Duodenal mucosa (tissue), 2 donors: Measurements from ENCODE around the gene KCTD18.

ENCODE experiments used
- H3K27ac ChIP-seq: one replicate; pipeline ENCODE4 v1.7.0; 2013; ENCODE audit warnings: low read depth, low read length
- H3K27me3 ChIP-seq, 2 donors: one replicate each; pipeline ENCODE4 v1.7.0; 2013; ENCODE audit warnings: low read length in 2 of 2, control low read depth in 1 of 2; ENCODE audit not compliant: insufficient read depth in 2 of 2, control insufficient read depth in 1 of 2
- H3K36me3 ChIP-seq, 2 donors: one replicate each; pipeline ENCODE4 v1.7.0; 2013; ENCODE audit warnings: low read length in 2 of 2, control low read depth in 1 of 2; ENCODE audit not compliant: insufficient read depth in 2 of 2, control insufficient read depth in 1 of 2
- H3K4me1 ChIP-seq, 2 donors: one replicate each; pipeline ENCODE4 v1.7.0; 2013; ENCODE audit warnings: low read length in 2 of 2, control low read depth in 1 of 2; ENCODE audit not compliant: insufficient read depth in 2 of 2, control insufficient read depth in 1 of 2
- H3K4me3 ChIP-seq, 2 donors: one replicate each; pipeline ENCODE4 v1.7.0; 2013; ENCODE audit warnings: low read length in 2 of 2, low read depth in 1 of 2
- H3K9ac ChIP-seq, 2 donors: one replicate each; pipeline ENCODE4 v1.7.0; 2013; ENCODE audit warnings: low read length in 2 of 2, low read depth in 1 of 2
- H3K9me3 ChIP-seq, 2 donors: one replicate each; pipeline ENCODE4 v1.7.0; 2013; ENCODE audit warnings: low read length in 2 of 2, control low read depth in 1 of 2; ENCODE audit not compliant: control insufficient read depth in 1 of 2

Gene KCTD18

DNA sequence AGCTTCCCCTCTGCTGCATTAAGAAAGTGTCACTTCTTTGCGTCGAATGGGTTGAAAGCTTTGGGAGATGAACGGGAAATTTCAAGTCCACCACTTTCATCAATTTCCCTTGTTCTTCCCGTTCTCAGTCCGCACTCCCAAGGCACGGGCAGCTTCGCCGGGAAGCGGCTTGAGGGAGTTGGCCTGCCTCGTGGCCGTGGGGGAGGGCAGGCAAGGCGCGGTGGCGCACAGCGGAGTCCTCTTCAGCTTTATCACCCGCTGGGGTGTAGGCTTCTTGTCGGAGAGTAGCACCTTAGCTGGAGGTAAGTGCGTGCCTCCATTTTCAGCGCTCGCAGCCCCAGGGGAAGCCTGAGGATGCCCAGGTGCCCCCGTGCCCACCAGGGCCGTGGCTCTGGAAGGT lies 19.9 kb downstream of the KCTD18 start:
- Histone ChIP-seq H3K36me3 (peaks cover 11 to 48% of the 10 kb centered on the region in 2 donors), H3K4me3 (no peak overlapping the region), H3K4me1 (no peaks in the 10 kb centered on the region), H3K27me3 (no peaks in the 10 kb centered on the region), H3K9ac (no peak overlapping the region), H3K9me3 (no peaks in the 10 kb centered on the region), H3K27ac (no peak overlapping the region)

DNA sequence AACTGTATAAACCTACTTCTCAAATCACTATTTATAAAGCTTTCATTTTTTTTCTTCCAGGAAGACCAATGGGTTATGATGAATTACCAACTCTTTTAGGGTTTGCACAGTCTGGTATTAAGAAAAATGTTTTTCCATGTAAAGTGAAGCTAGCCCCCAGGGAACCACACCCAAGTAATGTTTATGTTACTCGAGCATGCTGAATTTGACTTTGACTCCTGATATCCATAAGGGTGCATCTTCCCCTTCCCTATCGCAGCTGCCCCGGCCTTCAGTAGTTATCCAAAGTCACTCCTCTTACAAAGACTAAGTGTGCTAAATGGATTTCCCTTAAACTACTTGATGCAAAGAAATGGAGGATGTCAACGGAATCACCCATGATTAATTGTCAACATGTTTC lies 21.7 kb downstream of the KCTD18 start:
- H3K9me3 ChIP-seq, result no peaks in the 10 kb centered on the region
- peaks cover 11 to 31% of the 10 kb centered on the region in 2 donors for H3K36me3 ChIP-seq
- H3K27me3 ChIP-seq, result no peaks in the 10 kb centered on the region
- H3K4me1 ChIP-seq, result peaks cover 0 to 9% of the 10 kb centered on the region in 2 donors
- no peak overlapping the region for H3K4me3 ChIP-seq
- H3K9ac ChIP-seq, result no peak overlapping the region
- H3K27ac ChIP-seq, result no peak overlapping the region

DNA sequence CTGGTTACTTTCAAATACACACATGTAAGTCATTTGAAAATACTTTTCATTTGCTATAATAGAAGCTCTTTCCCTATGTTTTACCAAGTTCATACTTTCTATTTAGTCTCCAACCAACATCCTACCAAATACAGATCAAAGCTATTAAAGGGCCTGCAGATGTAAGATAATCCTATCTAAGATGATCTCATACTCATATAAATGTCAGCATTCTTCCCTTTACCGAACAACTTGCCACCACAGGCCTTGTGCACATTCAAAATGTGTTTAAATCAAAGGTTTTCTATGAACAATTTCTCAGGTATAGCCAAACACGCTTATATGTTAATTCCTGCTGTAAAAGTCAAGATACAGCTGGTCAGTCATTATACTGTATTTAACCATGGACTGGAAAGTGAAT lies 23.3 kb downstream of the KCTD18 start:
- Histone ChIP-seq H3K9me3 (no peaks in the 10 kb centered on the region), H3K9ac (no peak overlapping the region), H3K4me3 (no peak overlapping the region), H3K4me1 (peaks cover 0 to 9% of the 10 kb centered on the region in 2 donors), H3K36me3 (peaks cover 11 to 20% of the 10 kb centered on the region in 2 donors), H3K27me3 (no peaks in the 10 kb centered on the region), H3K27ac (no peak overlapping the region)

DNA sequence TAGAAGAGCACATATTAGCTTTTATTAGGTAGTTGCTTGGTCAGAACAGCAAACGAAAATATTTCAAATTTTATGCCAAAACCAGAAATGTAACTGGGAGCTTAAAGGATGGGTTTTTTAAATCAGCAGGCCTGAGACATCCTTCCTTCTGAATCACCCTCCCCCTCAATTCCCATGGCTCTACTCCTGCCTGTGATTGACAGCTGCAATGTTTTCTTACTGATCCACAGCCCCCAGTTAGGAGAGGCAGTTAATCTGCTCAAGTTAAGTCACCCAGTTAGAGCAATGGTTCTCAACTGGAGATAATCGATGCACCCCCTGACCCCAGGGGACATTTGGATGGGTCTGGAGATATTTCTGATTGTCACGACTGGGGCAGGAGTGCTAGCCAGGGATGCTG lies 24.9 kb downstream of the KCTD18 start:
- no peaks in the 10 kb centered on the region for H3K27me3 ChIP-seq
- H3K9me3 ChIP-seq, result no peaks in the 10 kb centered on the region
- no peak overlapping the region for H3K27ac ChIP-seq
- peaks cover 0 to 9% of the 10 kb centered on the region in 2 donors for H3K4me1 ChIP-seq
- H3K9ac ChIP-seq, result no peak overlapping the region
- peaks cover 5 to 6% of the 10 kb centered on the region in 2 donors for H3K36me3 ChIP-seq
- no peak overlapping the region for H3K4me3 ChIP-seq

DNA sequence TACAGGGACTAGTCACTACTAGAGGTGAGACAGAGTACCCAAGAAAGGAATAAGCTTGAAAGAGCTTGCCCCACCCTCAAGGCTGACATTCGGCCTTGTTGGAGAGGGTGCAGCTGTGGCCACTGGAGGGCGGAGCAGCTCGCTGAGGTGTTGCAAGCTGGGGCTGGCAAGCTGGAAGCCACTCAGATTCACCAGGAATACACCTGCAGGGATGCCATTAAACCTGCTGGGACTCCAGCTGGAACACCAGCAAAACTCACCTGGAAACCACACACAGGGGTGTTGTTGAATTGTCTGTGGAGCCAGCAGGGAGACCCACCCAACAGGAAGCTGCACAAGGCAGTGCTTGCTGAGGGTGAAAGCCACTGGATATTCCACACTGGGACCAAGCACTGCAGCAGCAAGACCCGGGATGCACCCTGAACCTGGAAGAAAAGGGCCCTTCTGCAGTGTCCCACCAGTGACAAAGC lies 26.1 kb downstream of the KCTD18 start:
- H3K27ac ChIP-seq, result no peak overlapping the region
- H3K9ac ChIP-seq, result no peak overlapping the region
- H3K27me3 ChIP-seq, result no peaks in the 10 kb centered on the region
- peaks cover 0 to 6% of the 10 kb centered on the region in 2 donors for H3K36me3 ChIP-seq
- no peaks in the 10 kb centered on the region for H3K9me3 ChIP-seq
- H3K4me3 ChIP-seq, result no peak overlapping the region
- H3K4me1 ChIP-seq, result peaks cover 0 to 9% of the 10 kb centered on the region in 2 donors

- Histone ChIP-seq H3K27ac (no peak overlapping the region), H3K4me1 (peaks cover 0 to 9% of the 10 kb centered on the region in 2 donors), H3K9ac (no peak overlapping the region), H3K4me3 (no peak overlapping the region), H3K9me3 (no peaks in the 10 kb centered on the region), H3K36me3 (peaks cover 4 to 18% of the 10 kb centered on the region in 2 donors), H3K27me3 (no peaks in the 10 kb centered on the region)
These were observed 27.7 kb downstream of the KCTD18 start for GRCh38 chr2:200482194-200482593.

DNA sequence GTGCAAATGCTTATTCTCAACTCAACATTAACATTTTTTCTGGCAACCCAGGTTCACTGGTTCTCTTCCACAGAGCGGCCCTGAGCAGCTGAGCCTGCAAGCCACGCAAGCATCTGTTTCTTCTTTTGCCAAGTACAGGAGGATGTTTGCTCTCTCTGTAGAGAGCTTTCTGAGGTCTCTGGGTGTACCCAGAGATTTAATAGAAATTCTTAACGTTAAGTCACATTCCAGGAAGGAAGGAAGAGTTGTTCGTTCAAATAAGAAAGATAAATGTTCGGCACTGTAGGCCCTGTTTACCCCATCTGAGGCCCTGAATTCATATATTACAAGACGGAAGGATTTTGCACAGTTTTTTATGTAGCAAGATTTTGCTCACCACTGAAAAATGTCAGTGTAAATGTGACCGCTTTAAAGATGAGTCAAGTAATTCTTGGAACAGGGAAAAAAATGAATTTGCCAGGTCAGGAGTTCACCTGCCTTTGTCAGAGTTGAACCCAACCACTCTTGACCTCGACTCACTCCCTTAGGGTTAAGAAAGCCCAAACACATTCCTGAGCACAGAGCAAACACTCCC lies 30.1 kb downstream of the KCTD18 start:
- no peaks in the 10 kb centered on the region for H3K27me3 ChIP-seq
- no peak overlapping the region for H3K9ac ChIP-seq
- H3K36me3 ChIP-seq, result peaks cover 6 to 35% of the 10 kb centered on the region in 2 donors
- H3K4me1 ChIP-seq, result peaks cover 0 to 9% of the 10 kb centered on the region in 2 donors
- no peak overlapping the region for H3K4me3 ChIP-seq
- H3K27ac ChIP-seq, result no peak overlapping the region
- H3K9me3 ChIP-seq, result no peaks in the 10 kb centered on the region

- Histone ChIP-seq H3K27ac (no peak overlapping the region), H3K4me3 (no peak overlapping the region), H3K27me3 (no peaks in the 10 kb centered on the region), H3K9ac (no peak overlapping the region), H3K36me3 (peaks cover 15 to 48% of the 10 kb centered on the region in 2 donors), H3K9me3 (no peaks in the 10 kb centered on the region), H3K4me1 (no peaks in the 10 kb centered on the region)
These were observed 32.2 kb downstream of the KCTD18 start for GRCh38 chr2:200477667-200478131.

GRCh38 chr2:200476836-200477235 lies 33.0 kb downstream of the KCTD18 start:
- no peaks in the 10 kb centered on the region for H3K4me1 ChIP-seq
- H3K9ac ChIP-seq, result no peak overlapping the region
- peaks cover 21 to 55% of the 10 kb centered on the region in 2 donors for H3K36me3 ChIP-seq
- no peaks in the 10 kb centered on the region for H3K9me3 ChIP-seq
- H3K27ac ChIP-seq, result no peak overlapping the region
- no peak overlapping the region for H3K4me3 ChIP-seq
- no peaks in the 10 kb centered on the region for H3K27me3 ChIP-seq

DNA sequence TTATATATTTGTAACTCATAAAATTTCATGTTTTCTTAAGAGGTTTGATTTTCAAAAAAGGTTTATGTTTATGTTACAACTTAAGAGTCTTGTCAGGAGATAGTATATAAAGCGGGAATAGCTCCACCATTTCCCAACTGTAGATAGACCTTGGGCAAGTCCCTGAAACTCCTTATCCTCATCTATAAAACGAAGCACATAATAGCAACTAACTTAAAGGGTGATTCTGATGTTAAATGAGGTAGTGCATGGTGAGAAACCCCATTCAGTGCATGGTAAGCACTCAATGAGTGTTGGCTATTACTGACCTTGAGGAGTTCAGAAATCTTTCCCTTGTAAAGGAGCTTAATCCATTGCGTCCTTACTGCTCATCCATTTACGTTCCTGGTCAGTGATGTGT lies 34.1 kb downstream of the KCTD18 start:
- H3K9ac ChIP-seq, result no peak overlapping the region
- H3K4me1 ChIP-seq, result peaks cover 0 to 2% of the 10 kb centered on the region in 2 donors
- H3K36me3 ChIP-seq, result peaks cover 21 to 60% of the 10 kb centered on the region in 2 donors
- H3K9me3 ChIP-seq, result no peaks in the 10 kb centered on the region
- no peak overlapping the region for H3K4me3 ChIP-seq
- H3K27me3 ChIP-seq, result no peaks in the 10 kb centered on the region
- no peak overlapping the region for H3K27ac ChIP-seq
